H1 (cell line): ENCODE measurements around the gene TRIM9.

Experiments used
- CEBPB ChIP-seq: IDR thresholded peaks from 2 replicates; pipeline ENCODE4 v1.6.1; 2012; ENCODE audit warnings: low read depth, low read length
- CHD2 ChIP-seq: IDR thresholded peaks from 2 replicates; pipeline ENCODE4 v1.6.1; 2012; ENCODE audit warnings: low read length, improper control_type of control experiment
- NANOG ChIP-seq: IDR thresholded peaks from 2 replicates; pipeline ENCODE4 v1.6.1; 2011; ENCODE audit warnings: low read length, low read depth, mild to moderate bottlenecking, inconsistent platforms; ENCODE audit not compliant: insufficient read depth, poor library complexity, severe bottlenecking
- POLR2A ChIP-seq, 2 experiments: IDR thresholded peaks; 1 replicate in 1 of 2; 2 replicates in 1 of 2; pipeline ENCODE4 v1.6.1; 2011; ENCODE audit warnings: low read depth in 2 of 2, low read length in 2 of 2, mild to moderate bottlenecking in 2 of 2; ENCODE audit errors: control extremely low read depth in 1 of 2
- POLR2AphosphoS5 ChIP-seq: IDR thresholded peaks from 2 replicates; pipeline ENCODE4 v1.6.1; 2011; ENCODE audit warnings: low read depth, low read length
- RFX5 ChIP-seq: IDR thresholded peaks from 2 replicates; pipeline ENCODE4 v1.6.1; 2011; ENCODE audit warnings: low read depth, low read length, improper control_type of control experiment, borderline replicate concordance
- RNF2 ChIP-seq: fragments of 200-900, 300-1000 bp; sonication (generic); IDR thresholded peaks from 2 replicates; pipeline ENCODE4 v1.7.1; 2016; ENCODE audit warnings: borderline replicate concordance, low read depth, mild to moderate bottlenecking, antibody characterized with exemption, low read length; ENCODE audit not compliant: poor library complexity, severe bottlenecking; ENCODE audit errors: missing control alignments
- TF ChIP-seq, protein P1 (sequence below), 3 experiments: IDR thresholded peaks; 1 replicate in 2 of 3; 2 replicates in 1 of 3; pipeline versions ENCODE4 v1.5.1 to v1.6.1; 2011; ENCODE audit warnings: low read length in 3 of 3, mild to moderate bottlenecking in 3 of 3, inconsistent platforms in 2 of 3, low read depth in 1 of 3, moderate library complexity in 1 of 3; ENCODE audit not compliant: insufficient read depth in 1 of 3; ENCODE audit errors: control extremely low read depth in 1 of 3

- TF ChIP-seq, protein P1, sequence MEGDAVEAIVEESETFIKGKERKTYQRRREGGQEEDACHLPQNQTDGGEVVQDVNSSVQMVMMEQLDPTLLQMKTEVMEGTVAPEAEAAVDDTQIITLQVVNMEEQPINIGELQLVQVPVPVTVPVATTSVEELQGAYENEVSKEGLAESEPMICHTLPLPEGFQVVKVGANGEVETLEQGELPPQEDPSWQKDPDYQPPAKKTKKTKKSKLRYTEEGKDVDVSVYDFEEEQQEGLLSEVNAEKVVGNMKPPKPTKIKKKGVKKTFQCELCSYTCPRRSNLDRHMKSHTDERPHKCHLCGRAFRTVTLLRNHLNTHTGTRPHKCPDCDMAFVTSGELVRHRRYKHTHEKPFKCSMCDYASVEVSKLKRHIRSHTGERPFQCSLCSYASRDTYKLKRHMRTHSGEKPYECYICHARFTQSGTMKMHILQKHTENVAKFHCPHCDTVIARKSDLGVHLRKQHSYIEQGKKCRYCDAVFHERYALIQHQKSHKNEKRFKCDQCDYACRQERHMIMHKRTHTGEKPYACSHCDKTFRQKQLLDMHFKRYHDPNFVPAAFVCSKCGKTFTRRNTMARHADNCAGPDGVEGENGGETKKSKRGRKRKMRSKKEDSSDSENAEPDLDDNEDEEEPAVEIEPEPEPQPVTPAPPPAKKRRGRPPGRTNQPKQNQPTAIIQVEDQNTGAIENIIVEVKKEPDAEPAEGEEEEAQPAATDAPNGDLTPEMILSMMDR (IDR thresholded peaks at IDR 0.05; ENCODE audit: control extremely low read depth in 1 of 3, insufficient read depth in 1 of 3, low read depth in 1 of 3, low read length in 3 of 3), result no peak
- TF ChIP-seq POLR2A (IDR thresholded peaks at IDR 0.05; ENCODE audit: control extremely low read depth in 1 of 2, low read depth in 2 of 2, low read length in 2 of 2) (no peak), NANOG (no peak), CHD2 (no peak), POLR2AphosphoS5 (no peak), RNF2 (no peak), CEBPB (no peak), RFX5 (no peak)
These were observed 150.1 kb downstream of the TRIM9 start for GRCh38 chr14:50944647-50945413.
